ENCODE results near the gene GOLT1A.

DNA sequence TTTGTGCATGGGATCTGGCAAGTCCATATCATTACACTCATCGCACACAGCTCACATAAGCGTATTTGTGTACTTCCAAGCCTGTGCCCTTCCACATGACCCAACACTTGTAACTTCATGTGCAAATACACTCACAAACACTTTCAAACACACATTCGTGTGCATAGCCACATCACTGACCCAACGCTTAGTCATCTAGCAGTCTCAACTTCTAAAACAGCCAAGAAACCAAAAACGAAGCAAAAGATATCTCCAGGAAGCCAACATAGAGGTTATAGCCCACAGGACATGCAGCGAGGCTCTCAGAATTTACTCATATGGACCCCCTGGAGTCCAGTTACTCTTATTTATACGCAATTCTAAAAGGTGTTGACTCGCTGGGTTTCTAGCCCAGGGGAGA is 10.9 kb upstream of the GOLT1A start:
- TF ChIP-seq, protein P1, sequence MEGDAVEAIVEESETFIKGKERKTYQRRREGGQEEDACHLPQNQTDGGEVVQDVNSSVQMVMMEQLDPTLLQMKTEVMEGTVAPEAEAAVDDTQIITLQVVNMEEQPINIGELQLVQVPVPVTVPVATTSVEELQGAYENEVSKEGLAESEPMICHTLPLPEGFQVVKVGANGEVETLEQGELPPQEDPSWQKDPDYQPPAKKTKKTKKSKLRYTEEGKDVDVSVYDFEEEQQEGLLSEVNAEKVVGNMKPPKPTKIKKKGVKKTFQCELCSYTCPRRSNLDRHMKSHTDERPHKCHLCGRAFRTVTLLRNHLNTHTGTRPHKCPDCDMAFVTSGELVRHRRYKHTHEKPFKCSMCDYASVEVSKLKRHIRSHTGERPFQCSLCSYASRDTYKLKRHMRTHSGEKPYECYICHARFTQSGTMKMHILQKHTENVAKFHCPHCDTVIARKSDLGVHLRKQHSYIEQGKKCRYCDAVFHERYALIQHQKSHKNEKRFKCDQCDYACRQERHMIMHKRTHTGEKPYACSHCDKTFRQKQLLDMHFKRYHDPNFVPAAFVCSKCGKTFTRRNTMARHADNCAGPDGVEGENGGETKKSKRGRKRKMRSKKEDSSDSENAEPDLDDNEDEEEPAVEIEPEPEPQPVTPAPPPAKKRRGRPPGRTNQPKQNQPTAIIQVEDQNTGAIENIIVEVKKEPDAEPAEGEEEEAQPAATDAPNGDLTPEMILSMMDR (IDR thresholded peaks at IDR 0.05): no peak
- TF ChIP-seq POLR2A (IDR thresholded peaks at IDR 0.05): no peak

All from lower leg skin (tissue), 3 donors.